GM21381 (cell line): ENCODE data around the gene EIF5A.

ENCODE experiments used
- ATAC-seq: cut with Tn5 transposase; IDR thresholded peaks from one replicate; pipeline ENCODE4 v1.9.1; 2021; ENCODE audit warnings: mild to moderate bottlenecking, moderate library complexity; ENCODE audit not compliant: unreplicated experiment

The EIF5A gene

DNA sequence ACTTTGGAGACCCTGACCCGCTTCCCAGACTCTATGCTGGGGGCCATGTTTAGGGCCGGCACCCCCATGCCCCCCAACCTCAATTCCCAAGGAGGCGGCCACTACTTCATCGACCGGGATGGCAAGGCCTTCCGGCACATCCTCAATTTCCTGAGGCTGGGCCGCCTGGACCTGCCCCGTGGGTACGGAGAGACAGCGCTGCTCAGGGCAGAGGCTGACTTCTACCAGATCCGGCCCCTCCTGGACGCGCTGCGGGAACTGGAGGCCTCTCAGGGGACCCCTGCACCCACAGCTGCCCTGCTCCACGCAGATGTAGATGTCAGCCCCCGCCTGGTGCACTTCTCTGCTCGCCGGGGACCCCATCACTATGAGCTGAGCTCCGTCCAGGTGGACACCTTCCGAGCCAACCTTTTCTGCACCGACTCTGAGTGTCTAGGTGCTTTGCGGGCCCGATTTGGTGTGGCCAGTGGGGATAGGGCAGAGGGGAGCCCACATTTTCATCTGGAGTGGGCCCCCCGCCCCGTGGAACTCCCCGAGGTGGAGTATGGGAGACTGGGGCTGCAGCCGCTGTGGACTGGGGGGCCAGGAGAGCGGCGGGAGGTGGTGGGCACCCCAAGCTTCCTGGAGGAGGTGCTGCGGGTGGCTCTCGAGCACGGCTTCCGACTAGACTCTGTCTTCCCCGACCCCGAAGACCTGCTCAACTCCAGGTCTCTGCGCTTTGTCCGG lies 45.6 kb downstream of the EIF5A start:
- no peak for ATAC-seq

DNA sequence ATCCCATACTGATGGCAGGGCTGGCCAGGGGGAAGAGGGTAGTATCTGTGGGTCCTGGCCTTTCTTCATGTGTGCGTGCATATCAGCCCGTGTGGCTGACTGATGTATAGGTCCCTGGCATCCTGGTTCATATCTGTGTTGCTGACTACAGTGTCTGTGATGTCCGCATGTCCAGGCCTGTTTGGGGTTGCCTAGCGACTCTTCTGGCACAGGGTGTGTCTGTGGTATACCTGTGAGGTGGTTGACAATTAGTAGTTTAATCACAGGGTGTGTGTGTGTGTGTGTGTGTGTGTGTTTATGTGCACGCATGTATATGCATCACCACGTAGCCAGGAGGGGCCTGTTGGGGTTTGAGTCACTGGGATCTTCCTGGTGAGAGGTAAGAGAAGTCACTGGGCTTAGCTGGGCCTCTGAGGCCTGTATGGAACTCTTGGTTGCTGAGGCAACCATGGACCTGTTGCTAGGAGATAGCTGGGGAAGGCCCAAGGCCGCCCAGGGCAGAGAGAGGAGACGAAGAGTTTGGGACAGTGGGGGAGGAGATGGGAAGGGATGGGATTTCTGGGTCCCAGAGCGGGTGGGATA lies 46.9 kb downstream of the EIF5A start:
- ATAC-seq: no peak

DNA sequence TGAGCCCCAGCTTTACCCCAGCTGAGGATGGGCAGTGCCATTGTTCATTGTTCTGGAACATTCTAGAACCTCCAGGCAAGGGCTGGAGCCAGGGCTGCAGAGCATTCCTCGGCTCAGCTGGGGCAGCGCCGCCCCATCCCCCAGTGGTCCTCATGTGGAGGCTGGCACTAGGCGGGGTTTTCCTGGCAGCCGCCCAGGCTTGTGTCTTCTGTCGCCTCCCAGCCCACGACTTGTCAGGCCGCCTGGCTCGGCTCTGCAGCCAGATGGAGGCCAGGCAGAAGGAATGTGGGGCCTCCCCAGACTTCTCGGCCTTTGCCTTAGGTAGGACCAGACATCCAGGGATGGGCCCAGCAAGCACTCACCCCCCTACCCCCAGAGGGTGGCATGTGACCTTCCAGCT lies 47.6 kb downstream of the EIF5A start, which contains the start of gene TMEM95:
TMEM95 (plus strand) TSS at position 104 of the 400 bp plus-strand sequence; CDS start at position 153, 49 bp downstream.
- no peak for ATAC-seq

DNA sequence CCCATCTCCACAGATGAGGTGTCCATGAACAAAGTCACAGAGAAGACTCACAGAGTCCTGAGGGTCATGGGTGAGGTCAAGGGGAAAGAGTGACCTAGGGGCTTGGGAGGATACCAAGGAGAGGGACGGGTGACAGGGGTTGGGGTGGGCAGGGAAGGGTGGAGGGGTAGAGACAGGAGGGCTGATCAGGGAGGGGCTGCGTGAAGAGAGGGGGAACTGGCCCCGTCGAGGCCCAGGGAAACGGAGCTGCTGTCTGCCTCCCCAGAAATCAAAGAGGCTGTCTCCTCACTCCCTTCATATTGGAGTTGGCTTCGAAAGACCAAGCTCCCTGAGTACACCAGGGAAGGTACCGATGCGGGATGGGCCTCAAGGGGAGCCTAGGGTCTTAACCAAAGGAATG lies 48.1 kb downstream of the EIF5A start:
- no peak for ATAC-seq

DNA sequence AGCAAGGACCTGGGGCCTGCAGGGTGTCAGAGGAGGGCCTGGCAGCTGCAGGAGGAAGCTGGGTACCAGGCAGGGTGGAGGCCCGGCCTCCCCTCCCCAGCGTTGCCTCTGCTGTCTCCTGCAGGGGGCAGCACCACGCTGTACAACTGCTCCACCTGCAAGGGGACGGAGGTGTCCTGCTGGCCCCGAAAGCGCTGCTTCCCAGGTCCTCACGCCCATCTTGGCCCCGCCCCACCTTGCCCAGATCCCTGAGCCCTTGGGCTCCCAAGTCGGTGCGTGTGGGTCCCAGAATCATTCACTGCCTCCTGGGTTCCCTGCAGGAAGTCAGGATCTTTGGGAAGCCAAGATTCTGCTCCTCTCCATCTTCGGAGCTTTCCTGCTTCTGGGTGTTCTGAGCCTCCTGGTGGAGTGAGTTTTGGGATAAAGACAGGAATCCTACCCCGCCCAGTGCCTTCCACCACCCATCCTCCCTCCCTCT lies 48.7 kb downstream of the EIF5A start:
- no peak for ATAC-seq

DNA sequence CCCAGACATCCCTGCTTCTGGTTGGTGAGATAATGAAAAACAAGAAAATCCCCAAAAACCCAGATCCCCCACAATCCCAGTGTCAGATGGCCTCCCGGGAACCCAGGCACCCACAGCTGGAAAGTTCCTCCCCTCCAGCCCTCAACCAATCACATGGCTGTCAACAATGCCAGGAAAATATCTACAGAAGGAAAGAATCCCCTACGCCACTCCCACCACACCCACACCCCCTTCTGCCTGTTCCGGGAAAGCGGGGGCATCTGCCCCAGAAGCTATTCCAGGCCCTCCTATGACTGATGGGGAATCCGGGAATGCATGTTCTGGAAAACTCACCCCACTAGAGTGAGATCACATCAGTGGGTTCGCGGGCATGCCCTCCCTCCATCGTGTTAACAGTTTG lies 49.3 kb downstream of the EIF5A start:
- no peak for ATAC-seq

DNA sequence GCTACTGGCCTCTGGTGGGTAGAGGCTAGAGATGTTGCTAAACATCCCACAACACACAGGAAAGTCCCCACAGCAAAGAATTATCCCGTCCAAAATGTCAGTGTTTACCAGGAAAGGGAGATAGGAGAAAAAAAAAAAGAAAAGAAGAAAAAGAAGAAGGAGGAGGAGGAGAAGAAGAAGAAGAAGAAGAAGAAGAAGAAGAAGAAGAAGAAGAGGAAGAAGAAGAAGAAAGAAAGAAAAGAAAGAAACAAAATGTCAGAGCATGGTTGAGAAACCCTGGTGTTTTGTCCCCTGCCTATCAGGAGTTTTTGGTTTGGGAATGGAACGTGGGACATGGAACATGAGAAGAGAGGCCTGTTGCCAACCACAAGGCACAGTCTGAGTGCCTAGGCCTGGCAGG lies 50.0 kb downstream of the EIF5A start:
- ATAC-seq: no peak

DNA sequence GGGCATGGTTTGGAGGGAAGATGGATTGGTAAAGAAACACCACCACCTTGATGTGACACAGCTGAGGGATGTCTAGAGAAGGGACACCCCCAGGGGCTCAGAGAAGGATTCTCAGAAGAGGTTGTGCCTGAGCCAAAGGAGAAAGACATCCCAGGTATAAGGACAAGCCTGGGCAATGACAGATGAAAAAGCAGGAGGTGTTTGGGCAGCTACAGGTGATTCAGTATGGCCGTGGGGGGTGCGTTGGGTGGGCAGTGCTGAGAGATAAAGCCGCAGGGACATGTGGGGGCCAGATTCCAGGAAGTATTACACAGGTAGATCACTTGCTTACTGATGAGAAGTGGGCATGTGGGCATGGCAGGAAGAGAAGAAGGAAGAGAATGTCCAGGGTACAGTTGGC lies 54.5 kb downstream of the EIF5A start:
- ATAC-seq: no peak
